ENCODE results near the gene NUCB1. TPM values are rescaled to one million over a fixed set of nuclear protein-coding genes. Genes with fewer than 3 reads are reported as not detected.

The NUCB1 gene
- total and polyA plus RNA-seq, 9 of the 15 experiments (the other 6 are each of a cell fraction or from before 2014, with no cell fraction given) = 3.1 to 153 (median 71.7) TPM

GRCh38 chr19:48953990-48954594 is 54.0 kb downstream of the NUCB1 start (continued):
- TF ChIP-seq ETV5 (CRISPR knock-in tag; IDR thresholded peaks at IDR 0.05; ENCODE audit: low read depth) (no peak), ZNF316 (IDR thresholded peaks at IDR 0.05) (no peak), DNMT1 (IDR thresholded peaks at IDR 0.05) (0 out of 2 replicates have a peak, but pooled peaks have one; percentile 76), TAF9B (IDR thresholded peaks at IDR 0.05; ENCODE audit: partially characterized antibody) (no peak), GABPB1 (CRISPR knock-in tag; IDR thresholded peaks at IDR 0.05) (no peak), TGIF2 (CRISPR knock-in tag; IDR thresholded peaks at IDR 0.05) (no peak), HSF4 (CRISPR knock-in tag; IDR thresholded peaks at IDR 0.05; ENCODE audit: borderline replicate concordance) (no peak), CBX8 (IDR thresholded peaks at IDR 0.05; ENCODE audit: borderline replicate concordance, extremely low read depth, low read depth, low read length, poor library complexity, severe bottlenecking) (no peak), TAL1 (IDR thresholded peaks at IDR 0.05) (peak; percentile 38; the same call in 1 of the 2 replicates), SIN3A (IDR thresholded peaks at IDR 0.05; ENCODE audit: borderline replicate concordance in 2 of 2, control insufficient read depth in 1 of 2, low read depth in 2 of 2, low read length in 2 of 2) (no peak), NBN (IDR thresholded peaks at IDR 0.05; ENCODE audit: low read depth) (peak; percentile 55; the same call in 1 of the 2 replicates), ZNF24 (IDR thresholded peaks at IDR 0.05) (no peak), GTF2E2 (tag; IDR thresholded peaks at IDR 0.05) (0 out of 2 replicates have a peak, but pooled peaks have one; percentile 61), E2F5 (CRISPR knock-in tag; IDR thresholded peaks at IDR 0.05) (no peak), MAX (CRISPR knock-in tag; IDR thresholded peaks at IDR 0.05) (no peak), FOS (IDR thresholded peaks at IDR 0.05; ENCODE audit: extremely low read depth, insufficient read length) (no peak)
- TF ChIP-seq, protein P1, sequence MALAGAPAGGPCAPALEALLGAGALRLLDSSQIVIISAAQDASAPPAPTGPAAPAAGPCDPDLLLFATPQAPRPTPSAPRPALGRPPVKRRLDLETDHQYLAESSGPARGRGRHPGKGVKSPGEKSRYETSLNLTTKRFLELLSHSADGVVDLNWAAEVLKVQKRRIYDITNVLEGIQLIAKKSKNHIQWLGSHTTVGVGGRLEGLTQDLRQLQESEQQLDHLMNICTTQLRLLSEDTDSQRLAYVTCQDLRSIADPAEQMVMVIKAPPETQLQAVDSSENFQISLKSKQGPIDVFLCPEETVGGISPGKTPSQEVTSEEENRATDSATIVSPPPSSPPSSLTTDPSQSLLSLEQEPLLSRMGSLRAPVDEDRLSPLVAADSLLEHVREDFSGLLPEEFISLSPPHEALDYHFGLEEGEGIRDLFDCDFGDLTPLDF (CRISPR knock-in tag; IDR thresholded peaks at IDR 0.05) = no peak
- TF ChIP-seq, protein P2, sequence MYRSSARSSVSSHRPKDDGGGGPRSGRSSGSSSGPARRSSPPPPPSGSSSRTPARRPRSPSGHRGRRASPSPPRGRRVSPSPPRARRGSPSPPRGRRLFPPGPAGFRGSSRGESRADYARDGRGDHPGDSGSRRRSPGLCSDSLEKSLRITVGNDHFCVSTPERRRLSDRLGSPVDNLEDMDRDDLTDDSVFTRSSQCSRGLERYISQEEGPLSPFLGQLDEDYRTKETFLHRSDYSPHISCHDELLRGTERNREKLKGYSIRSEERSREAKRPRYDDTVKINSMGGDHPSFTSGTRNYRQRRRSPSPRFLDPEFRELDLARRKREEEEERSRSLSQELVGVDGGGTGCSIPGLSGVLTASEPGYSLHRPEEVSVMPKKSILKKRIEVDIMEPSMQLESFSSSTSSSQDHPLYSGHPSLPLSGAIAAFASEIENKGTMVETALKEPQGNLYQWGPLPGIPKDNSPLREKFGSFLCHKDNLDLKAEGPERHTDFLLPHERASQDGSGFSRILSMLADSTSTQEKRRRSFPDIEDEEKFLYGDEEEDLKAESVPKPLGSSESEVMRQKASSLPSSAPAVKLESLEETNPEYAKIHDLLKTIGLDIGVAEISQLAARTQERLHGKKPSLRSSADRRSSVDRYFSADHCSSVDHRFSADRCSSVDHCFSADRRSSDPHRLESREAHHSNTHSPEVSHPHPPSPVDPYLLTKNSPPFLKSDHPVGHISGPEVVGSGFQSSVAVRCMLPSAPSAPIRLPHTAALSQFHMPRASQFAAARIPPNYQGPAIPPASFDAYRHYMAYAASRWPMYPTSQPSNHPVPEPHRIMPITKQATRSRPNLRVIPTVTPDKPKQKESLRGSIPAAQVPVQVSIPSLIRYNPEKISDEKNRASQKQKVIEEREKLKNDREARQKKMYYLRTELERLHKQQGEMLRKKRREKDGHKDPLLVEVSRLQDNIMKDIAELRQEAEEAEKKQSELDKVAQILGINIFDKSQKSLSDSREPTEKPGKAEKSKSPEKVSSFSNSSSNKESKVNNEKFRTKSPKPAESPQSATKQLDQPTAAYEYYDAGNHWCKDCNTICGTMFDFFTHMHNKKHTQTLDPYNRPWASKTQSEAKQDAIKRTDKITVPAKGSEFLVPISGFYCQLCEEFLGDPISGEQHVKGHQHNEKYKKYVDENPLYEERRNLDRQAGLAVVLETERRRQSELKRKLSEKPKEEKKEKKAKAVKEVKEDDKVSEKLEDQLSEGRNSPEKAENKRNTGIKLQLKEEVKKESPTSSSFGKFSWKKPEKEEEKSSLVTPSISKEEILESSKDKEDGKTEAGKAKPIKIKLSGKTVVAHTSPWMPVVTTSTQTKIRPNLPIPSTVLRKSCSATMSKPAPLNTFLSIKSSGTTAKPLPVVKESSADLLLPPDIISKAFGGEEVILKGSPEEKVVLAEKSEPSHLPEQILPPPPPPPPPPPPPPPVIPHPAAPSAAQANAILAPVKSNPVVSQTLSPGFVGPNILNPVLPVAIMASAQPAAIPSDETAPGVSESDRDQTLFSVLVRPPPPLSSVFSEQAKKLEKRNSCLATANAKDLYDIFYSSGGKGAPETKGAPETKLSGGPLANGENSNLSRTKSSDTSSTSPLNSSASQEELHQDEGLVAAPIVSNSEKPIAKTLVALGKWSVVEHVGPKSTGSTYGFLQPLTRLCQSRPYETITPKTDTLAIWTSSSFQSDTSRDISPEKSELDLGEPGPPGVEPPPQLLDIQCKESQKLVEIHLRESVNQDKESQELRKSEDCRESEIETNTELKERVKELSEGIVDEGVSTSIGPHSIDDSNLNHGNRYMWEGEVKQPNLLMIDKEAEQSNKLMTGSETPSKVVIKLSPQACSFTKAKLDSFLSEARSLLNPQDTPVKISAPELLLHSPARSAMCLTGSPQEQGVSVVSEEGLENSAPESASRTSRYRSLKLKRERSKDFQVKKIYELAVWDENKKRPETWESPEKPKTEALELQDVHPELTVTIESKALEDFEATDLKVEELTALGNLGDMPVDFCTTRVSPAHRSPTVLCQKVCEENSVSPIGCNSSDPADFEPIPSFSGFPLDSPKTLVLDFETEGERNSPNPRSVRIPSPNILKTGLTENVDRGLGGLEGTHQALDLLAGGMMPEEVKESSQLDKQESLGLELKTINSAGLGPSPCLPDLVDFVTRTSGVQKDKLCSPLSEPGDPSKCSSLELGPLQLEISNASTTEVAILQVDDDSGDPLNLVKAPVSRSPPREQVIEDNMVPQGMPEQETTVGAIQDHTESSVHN (IDR thresholded peaks at IDR 0.05; ENCODE audit: borderline replicate concordance in 1 of 2, low read depth in 1 of 2) = no peak
